K562 (cell line): ENCODE data around the gene C22orf39. TPM values are rescaled to one million over a fixed set of nuclear protein-coding genes. Genes with fewer than 3 reads are reported as not detected.

Source experiments
- ADNP ChIP-seq: fragments of 200-800 bp; sonication (Bioruptor generic); IDR thresholded peaks from 2 replicates; pipeline ENCODE4 v1.6.1; 2016; ENCODE audit warnings: missing genetic modification characterization, missing compliant biosample characterization
- ASH1L ChIP-seq: fragments of 450-650 bp; IDR thresholded peaks from 2 replicates; pipeline ENCODE4 v1.6.1; 2018; ENCODE audit warnings: borderline replicate concordance, mild to moderate bottlenecking, low read depth; ENCODE audit not compliant: partially characterized antibody
- CBFB ChIP-seq: sonication (generic); formaldehyde crosslinking; IDR thresholded peaks from 2 replicates; pipeline ENCODE4 v1.4.0; 2020; ENCODE audit warnings: mild to moderate bottlenecking, missing genetic modification reagents
- GTF2A2 ChIP-seq: IDR thresholded peaks from 2 replicates; pipeline ENCODE4 v1.6.1; 2016; ENCODE audit warnings: mild to moderate bottlenecking, missing genetic modification characterization, missing compliant biosample characterization
- IRF2 ChIP-seq: sonication (generic); formaldehyde crosslinking; IDR thresholded peaks from 2 replicates; pipeline ENCODE4 v1.8.1; 2022; ENCODE audit warnings: mild to moderate bottlenecking, missing genetic modification reagents
- MEIS2 ChIP-seq: fragments of 450-650 bp; IDR thresholded peaks from 2 replicates; pipeline ENCODE4 v1.6.1; 2014; ENCODE audit warnings: mild to moderate bottlenecking; ENCODE audit not compliant: partially characterized antibody
- PML ChIP-seq: IDR thresholded peaks from 2 replicates; pipeline ENCODE4 v1.6.1; 2012; ENCODE audit warnings: low read length, inconsistent platforms
- POU5F1 ChIP-seq: fragments of 150-350 bp; IDR thresholded peaks from 2 replicates; pipeline ENCODE4 v1.6.1; 2014; ENCODE audit warnings: borderline replicate concordance, low read length, low read depth, mild to moderate bottlenecking; ENCODE audit not compliant: partially characterized antibody
- PTTG1 ChIP-seq: fragments of 450-650 bp; IDR thresholded peaks from 2 replicates; pipeline ENCODE4 v1.6.1; 2016; ENCODE audit warnings: low read depth, mild to moderate bottlenecking, missing genetic modification characterization, missing compliant biosample characterization
- STAT5B ChIP-seq: fragments of 250-450 bp; sonication (Bioruptor Pico); IDR thresholded peaks from 2 replicates; pipeline ENCODE4 v1.8.0; 2021; ENCODE audit warnings: mild to moderate bottlenecking, inconsistent platforms
- TSC22D4 ChIP-seq: fragments of 450-650 bp; IDR thresholded peaks from 2 replicates; pipeline ENCODE4 v1.6.1; 2016; ENCODE audit warnings: missing genetic modification characterization, missing biosample characterization, control low read depth
- TSHZ1 ChIP-seq: fragments of 250-450 bp; sonication (Bioruptor Pico); IDR thresholded peaks from 2 replicates; pipeline ENCODE4 v1.4.0; 2020; ENCODE audit warnings: mild to moderate bottlenecking, moderate library complexity
- ZNF134 ChIP-seq: fragments of 250-450 bp; sonication (Bioruptor Pico); conservative IDR thresholded peaks from 2 replicates; pipeline ENCODE4 v1.4.0; 2020
- ZNF551 ChIP-seq: fragments of 250-450 bp; sonication (Bioruptor Pico); IDR thresholded peaks from 2 replicates; pipeline ENCODE4 v1.5.0; 2021; ENCODE audit warnings: mild to moderate bottlenecking, moderate library complexity
- ZNF609 ChIP-seq: sonication (generic); formaldehyde crosslinking; IDR thresholded peaks from 2 replicates; pipeline ENCODE4 v1.8.1; 2023; ENCODE audit warnings: missing genetic modification reagents, mild to moderate bottlenecking, borderline replicate concordance
- polyA plus RNA-seq, 8 experiments: library from polyadenylated mRNA; depleted of rRNA in 4 of 8; stranded (reverse) in 5 of 8; unstranded in 3 of 8; fragments of >200 nt; fragmentation: Nextera tagmentation in 2 of 8; fragmentation: Illumina TruSeq in 1 of 8; extraction: Ambion mirVana in 2 of 8; extraction: Trizol in 1 of 8; gene quantifications; 2 replicates each; pipeline versions ENCODE4 v1.2.1 to v1.2.3, GENCODE V29; 2011 to 2014; ENCODE audit warnings: inconsistent platforms in 1 of 8, missing spikeins in 1 of 8
- total RNA-seq, 7 experiments: library from RNA; depleted of rRNA in 6 of 7; stranded (reverse); fragments of >200 nt in 6 of 7; fragmentation: Illumina TruSeq in 2 of 7; extraction: Trizol in 2 of 7; gene quantifications; 2 replicates each; pipeline versions ENCODE4 v1.2.1 to v1.2.3, GENCODE V29; 2011 to 2021; ENCODE audit warnings: low replicate concordance in 1 of 7
- TF ChIP-seq, protein P1 (sequence below): conservative IDR thresholded peaks from 2 replicates; pipeline ENCODE4 v1.6.1; 2011; ENCODE audit warnings: low read depth, mild to moderate bottlenecking, low read length; ENCODE audit not compliant: control insufficient read depth
- TF ChIP-seq, protein P2 (sequence below), 2 experiments: fragments of 450-650 bp; IDR thresholded peaks; 2 replicates each; pipeline ENCODE4 v1.6.1; 2016

Gene C22orf39
- total and polyA plus RNA-seq, 9 of the 15 experiments (the other 6 are each of a cell fraction or from before 2014, with no cell fraction given), result 20.4 to 139 (median 66.8) TPM

GRCh38 chr22:19448076-19448607 is 631 bp upstream of the C22orf39 start (continued):
- TF ChIP-seq ZNF609 (CRISPR knock-in tag) (no peak), POU5F1 (no peak), ASH1L (no peak), TSC22D4 (tag) (no peak), ZNF134 (CRISPR knock-in tag) (no peak), STAT5B (CRISPR knock-in tag) (no peak), PTTG1 (tag) (no peak), ZNF551 (no peak), PML (no peak), GTF2A2 (no peak), TSHZ1 (no peak), CBFB (no peak), MEIS2 (no peak), IRF2 (CRISPR knock-in tag) (no peak), ADNP (no peak)
- TF ChIP-seq, protein P1, sequence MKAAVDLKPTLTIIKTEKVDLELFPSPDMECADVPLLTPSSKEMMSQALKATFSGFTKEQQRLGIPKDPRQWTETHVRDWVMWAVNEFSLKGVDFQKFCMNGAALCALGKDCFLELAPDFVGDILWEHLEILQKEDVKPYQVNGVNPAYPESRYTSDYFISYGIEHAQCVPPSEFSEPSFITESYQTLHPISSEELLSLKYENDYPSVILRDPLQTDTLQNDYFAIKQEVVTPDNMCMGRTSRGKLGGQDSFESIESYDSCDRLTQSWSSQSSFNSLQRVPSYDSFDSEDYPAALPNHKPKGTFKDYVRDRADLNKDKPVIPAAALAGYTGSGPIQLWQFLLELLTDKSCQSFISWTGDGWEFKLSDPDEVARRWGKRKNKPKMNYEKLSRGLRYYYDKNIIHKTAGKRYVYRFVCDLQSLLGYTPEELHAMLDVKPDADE, result peak; percentile 82; the same call in 1 of the 2 replicates
- TF ChIP-seq, protein P2, sequence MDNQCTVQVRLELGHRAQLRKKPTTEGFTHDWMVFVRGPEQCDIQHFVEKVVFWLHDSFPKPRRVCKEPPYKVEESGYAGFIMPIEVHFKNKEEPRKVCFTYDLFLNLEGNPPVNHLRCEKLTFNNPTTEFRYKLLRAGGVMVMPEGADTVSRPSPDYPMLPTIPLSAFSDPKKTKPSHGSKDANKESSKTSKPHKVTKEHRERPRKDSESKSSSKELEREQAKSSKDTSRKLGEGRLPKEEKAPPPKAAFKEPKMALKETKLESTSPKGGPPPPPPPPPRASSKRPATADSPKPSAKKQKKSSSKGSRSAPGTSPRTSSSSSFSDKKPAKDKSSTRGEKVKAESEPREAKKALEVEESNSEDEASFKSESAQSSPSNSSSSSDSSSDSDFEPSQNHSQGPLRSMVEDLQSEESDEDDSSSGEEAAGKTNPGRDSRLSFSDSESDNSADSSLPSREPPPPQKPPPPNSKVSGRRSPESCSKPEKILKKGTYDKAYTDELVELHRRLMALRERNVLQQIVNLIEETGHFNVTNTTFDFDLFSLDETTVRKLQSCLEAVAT (IDR thresholded peaks at IDR 0.05), result 0 out of 4 replicates have a peak, but pooled peaks of 1 of the 2 experiments have one; percentile 75
